Measurements from ENCODE around the gene AKR1C8.

- TF ChIP-seq POLR2A (IDR thresholded peaks at IDR 0.05) (no peak), POLR2AphosphoS5 (IDR thresholded peaks at IDR 0.05) (no peak), EP300 (IDR thresholded peaks at IDR 0.05) (no peak)
- TF ChIP-seq, protein P1, sequence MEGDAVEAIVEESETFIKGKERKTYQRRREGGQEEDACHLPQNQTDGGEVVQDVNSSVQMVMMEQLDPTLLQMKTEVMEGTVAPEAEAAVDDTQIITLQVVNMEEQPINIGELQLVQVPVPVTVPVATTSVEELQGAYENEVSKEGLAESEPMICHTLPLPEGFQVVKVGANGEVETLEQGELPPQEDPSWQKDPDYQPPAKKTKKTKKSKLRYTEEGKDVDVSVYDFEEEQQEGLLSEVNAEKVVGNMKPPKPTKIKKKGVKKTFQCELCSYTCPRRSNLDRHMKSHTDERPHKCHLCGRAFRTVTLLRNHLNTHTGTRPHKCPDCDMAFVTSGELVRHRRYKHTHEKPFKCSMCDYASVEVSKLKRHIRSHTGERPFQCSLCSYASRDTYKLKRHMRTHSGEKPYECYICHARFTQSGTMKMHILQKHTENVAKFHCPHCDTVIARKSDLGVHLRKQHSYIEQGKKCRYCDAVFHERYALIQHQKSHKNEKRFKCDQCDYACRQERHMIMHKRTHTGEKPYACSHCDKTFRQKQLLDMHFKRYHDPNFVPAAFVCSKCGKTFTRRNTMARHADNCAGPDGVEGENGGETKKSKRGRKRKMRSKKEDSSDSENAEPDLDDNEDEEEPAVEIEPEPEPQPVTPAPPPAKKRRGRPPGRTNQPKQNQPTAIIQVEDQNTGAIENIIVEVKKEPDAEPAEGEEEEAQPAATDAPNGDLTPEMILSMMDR (IDR thresholded peaks at IDR 0.05), result no peak
Observed at GRCh38 chr10:5165738-5166137, 19.2 kb downstream of the AKR1C8 start.
